ENCODE data around the gene GTF2F2.

The GTF2F2 gene

GRCh38 chr13:45249662-45250061 is 129.4 kb downstream of the GTF2F2 start:
- DNase-seq (ENCODE audit: low spot score): no peak

GRCh38 chr13:45254396-45254795 is 134.1 kb downstream of the GTF2F2 start:
- in situ Hi-C loops (cut with MboI; ENCODE audit: low pct_unique_long_range_greater_than_20kb, low sequenced_read_pairs, unreplicated experiment): no loop called here
- no peak for DNase-seq (ENCODE audit: low spot score)
- no peak for TF ChIP-seq CTCF (IDR thresholded peaks at IDR 0.05; ENCODE audit: extremely low read depth, insufficient read depth, missing control alignments)

More at GRCh38 chr13:45249662-45250061, 129.4 kb downstream of the GTF2F2 start:
- TF ChIP-seq CTCF (IDR thresholded peaks at IDR 0.05; ENCODE audit: extremely low read depth, insufficient read depth, missing control alignments): no peak
- in situ Hi-C loops (cut with MboI; ENCODE audit: low pct_unique_long_range_greater_than_20kb, low sequenced_read_pairs, unreplicated experiment): no loop called here

GRCh38 chr13:45255247-45255987 is 135.1 kb downstream of the GTF2F2 start:
- in situ Hi-C loops (cut with MboI; ENCODE audit: low pct_unique_long_range_greater_than_20kb, low sequenced_read_pairs, unreplicated experiment): no loop called here
- no peak for TF ChIP-seq CTCF (IDR thresholded peaks at IDR 0.05; ENCODE audit: extremely low read depth, insufficient read depth, missing control alignments)
- no peak for DNase-seq (ENCODE audit: low spot score)

- in situ Hi-C loops (cut with MboI; ENCODE audit: low pct_unique_long_range_greater_than_20kb, low sequenced_read_pairs, unreplicated experiment): no loop called here
- no peak for DNase-seq (ENCODE audit: low spot score)
- TF ChIP-seq CTCF (IDR thresholded peaks at IDR 0.05; ENCODE audit: extremely low read depth, insufficient read depth, missing control alignments): no peak
Observed at GRCh38 chr13:45256254-45256653, 135.9 kb downstream of the GTF2F2 start.

- no peak for TF ChIP-seq CTCF (IDR thresholded peaks at IDR 0.05; ENCODE audit: extremely low read depth, insufficient read depth, missing control alignments)
- in situ Hi-C loops (cut with MboI; ENCODE audit: low pct_unique_long_range_greater_than_20kb, low sequenced_read_pairs, unreplicated experiment): no loop called here
- peak; percentile 65 for DNase-seq (ENCODE audit: low spot score)
Observed at GRCh38 chr13:45257638-45258333, 137.5 kb downstream of the GTF2F2 start.

- TF ChIP-seq CTCF (IDR thresholded peaks at IDR 0.05; ENCODE audit: extremely low read depth, insufficient read depth, missing control alignments): no peak
- DNase-seq (ENCODE audit: low spot score): no peak
- in situ Hi-C loops (cut with MboI; ENCODE audit: low pct_unique_long_range_greater_than_20kb, low sequenced_read_pairs, unreplicated experiment): no loop called here
Observed at GRCh38 chr13:45258334-45258675, 138.0 kb downstream of the GTF2F2 start.

Data from GM13977 (cell line).